ENCODE measurements around the gene ANO3. TPM values are rescaled to one million over a fixed set of nuclear protein-coding genes. Genes with fewer than 3 reads are reported as not detected.

ANO3 gene
- total and polyA plus RNA-seq, 2 of the 8 experiments (the other 6 are each of a cell fraction or from before 2014, with no cell fraction given): not detected

- Histone ChIP-seq H3K23me2 (ENCODE audit: low read depth, low read length) (no peaks in the 10 kb centered on the region; the same call in 1 of the 2 replicates), H2BK20ac (ENCODE audit: low read length) (no peak overlapping the region), H3K4me1 (replicated peaks in 1 of 4; ENCODE audit: control insufficient read depth in 3 of 4, insufficient read depth in 4 of 4, low read length in 3 of 4) (no peaks in the 10 kb centered on the region; a peak in 1 of 7 replicates), H3K4ac (replicated peaks; ENCODE audit: insufficient read length, low read depth, low read length) (no peak overlapping the region), H4K20me1 (replicated peaks in 1 of 2; ENCODE audit: control insufficient read depth in 1 of 2, insufficient read depth in 2 of 2, low read length in 2 of 2) (no peaks in the 10 kb centered on the region), H3K79me2 (ENCODE audit: control insufficient read depth in 1 of 2, insufficient read depth in 2 of 2, low read length in 2 of 2) (no peaks in the 10 kb centered on the region), H2AK5ac (ENCODE audit: low read depth, low read length) (no peak overlapping the region), H3K56ac (replicated peaks; ENCODE audit: insufficient read length, low read depth, low read length) (no peak overlapping the region), H4K5ac (ENCODE audit: insufficient read length, low read depth, low read length) (no peak overlapping the region), H3K14ac (ENCODE audit: insufficient read length) (no peak overlapping the region), H4K91ac (replicated peaks; ENCODE audit: insufficient read length, low read length) (no peak overlapping the region), H2BK120ac (replicated peaks; ENCODE audit: low read depth, low read length) (no peak overlapping the region), H2BK15ac (ENCODE audit: low read length) (no peak overlapping the region), H3K27ac (ENCODE audit: low read depth, low read length) (no peak overlapping the region), H3K9ac (replicated peaks in 1 of 4; ENCODE audit: extremely low read depth in 1 of 4, low read depth in 3 of 4, low read length in 3 of 4) (no peak overlapping the region), H2AFZ (ENCODE audit: low read length) (no peak overlapping the region), H2BK12ac (ENCODE audit: low read depth, low read length) (no peak overlapping the region), H3K18ac (ENCODE audit: extremely low read depth, low read length) (no peak overlapping the region), H2BK5ac (ENCODE audit: low read depth, low read length) (no peak overlapping the region), H3K79me1 (ENCODE audit: low read depth, low read length) (no peaks in the 10 kb centered on the region), H3K23ac (ENCODE audit: insufficient read length) (no peak overlapping the region), H3K4me3 (ENCODE audit: extremely low read depth in 1 of 4, insufficient read depth in 2 of 4, low read depth in 3 of 4, low read length in 4 of 4) (no peak overlapping the region), H3K36me3 (ENCODE audit: control insufficient read depth in 2 of 4, insufficient read depth in 4 of 4, low read length in 3 of 4) (no peaks in the 10 kb centered on the region), H3K9me3 (ENCODE audit: insufficient read depth in 2 of 2, low read depth in 1 of 2, low read length in 1 of 2) (no peaks in the 10 kb centered on the region), H3K27me3 (replicated peaks in 1 of 4; ENCODE audit: control insufficient read depth in 3 of 4, extremely low read depth in 1 of 4, insufficient read depth in 3 of 4, low read length in 3 of 4) (no peaks in the 10 kb centered on the region), H4K8ac (ENCODE audit: extremely low read depth, insufficient read depth, low read length) (no peak overlapping the region), H3K4me2 (ENCODE audit: insufficient read depth in 1 of 2, low read depth in 2 of 2, low read length in 2 of 2) (no peak overlapping the region)
- ChIA-PET CTCF (ENCODE audit: partially characterized antibody) (interaction anchor here (1.3 to 1.4 kb wide), 2 partner anchors 12 to 64 kb away, joined by 4 read pairs; no protein-coding TSS in a partner anchor), POLR2A (ENCODE audit: partially characterized antibody) (no interaction called here)
- no peak for FAIRE-seq
- no peak for DNase-seq (ENCODE audit: low read depth in 1 of 2, low spot score in 2 of 2)
- 61% methylated on average over 2 of the region's 2 CpGs; no CpG with 5 or more reads in 1 of the 2 experiments for WGBS, 2 experiments (ENCODE audit: extremely low coverage in 1 of 2, insufficient coverage in 1 of 2, insufficient read length in 1 of 2, insufficient replicate concordance in 2 of 2, low coverage in 1 of 2, low lambda C conversion rate in 2 of 2, missing lambda C conversion rate in 1 of 2)
- TF ChIP-seq EZH2 (IDR thresholded peaks at IDR 0.05; ENCODE audit: low read depth, low read length, severe bottlenecking) (no peak), ATF2 (IDR thresholded peaks at IDR 0.05; ENCODE audit: low read length) (no peak), JUND (IDR thresholded peaks at IDR 0.05; ENCODE audit: low read length) (no peak), CHD2 (IDR thresholded peaks at IDR 0.05; ENCODE audit: low read length) (no peak), SP2 (IDR thresholded peaks at IDR 0.05; ENCODE audit: low read length) (no peak), GTF2F1 (IDR thresholded peaks at IDR 0.05; ENCODE audit: borderline replicate concordance, low read depth, low read length) (no peak), BRCA1 (IDR thresholded peaks at IDR 0.05; ENCODE audit: low read depth, low read length) (no peak), CTBP2 (IDR thresholded peaks at IDR 0.05; ENCODE audit: borderline replicate concordance, insufficient read depth, insufficient read length, low read length) (no peak), NANOG (IDR thresholded peaks at IDR 0.05; ENCODE audit: insufficient read depth, low read depth, low read length, poor library complexity, severe bottlenecking) (no peak), MAFK (IDR thresholded peaks at IDR 0.05; ENCODE audit: low read depth, low read length) (no peak), RBBP5 (IDR thresholded peaks at IDR 0.05; ENCODE audit: borderline replicate concordance, low read depth, low read length) (no peak)
Measured at GRCh38 chr11:26613759-26614158, 281.8 kb downstream of the ANO3 start.
